T-helper 22 cell (primary cell): ENCODE data around the gene RDH13.
A peak's percentile ranks its signal among the peaks of the same experiment; 100 is the strongest.

Source experiments
- DNase-seq: peaks from one replicate; pipeline ENCODE4 v3.0.0-alpha.2; 2020; ENCODE audit warnings: low read depth

RDH13 gene

GRCh38 chr19:55091955-55092354 lies 29.0 kb upstream of the RDH13 start:
- no peak for DNase-seq

GRCh38 chr19:55091126-55091910 lies 28.4 kb upstream of the RDH13 start:
- DNase-seq: no peak

GRCh38 chr19:55090564-55090963 lies 27.6 kb upstream of the RDH13 start:
- DNase-seq: no peak

- DNase-seq: no peak
These were observed 26.5 kb upstream of the RDH13 start for GRCh38 chr19:55089342-55089944.

- DNase-seq: peak; percentile 49
These were observed 25.8 kb upstream of the RDH13 start for GRCh38 chr19:55088543-55089341.

GRCh38 chr19:55088021-55088451 lies 25.1 kb upstream of the RDH13 start:
- no peak for DNase-seq

- DNase-seq: no peak
These were observed 24.6 kb upstream of the RDH13 start for GRCh38 chr19:55087542-55087901.

GRCh38 chr19:55086730-55087541 lies 24.0 kb upstream of the RDH13 start:
- DNase-seq: peak; percentile 37

GRCh38 chr19:55085923-55086715 lies 23.2 kb upstream of the RDH13 start:
- DNase-seq: no peak

GRCh38 chr19:55084416-55084815 lies 21.5 kb upstream of the RDH13 start:
- DNase-seq: no peak

GRCh38 chr19:55083004-55083850 lies 20.3 kb upstream of the RDH13 start:
- DNase-seq: no peak

GRCh38 chr19:55082020-55082851 lies 19.3 kb upstream of the RDH13 start:
- DNase-seq: no peak

GRCh38 chr19:55081770-55082019 lies 18.7 kb upstream of the RDH13 start:
- DNase-seq: no peak

- DNase-seq: peak; percentile 79
These were observed 18.2 kb upstream of the RDH13 start for GRCh38 chr19:55080968-55081769.

GRCh38 chr19:55080121-55080967 lies 17.4 kb upstream of the RDH13 start:
- DNase-seq: no peak

- no peak for DNase-seq
These were observed 16.6 kb upstream of the RDH13 start for GRCh38 chr19:55079400-55080038.

- DNase-seq: no peak
These were observed 16.0 kb upstream of the RDH13 start for GRCh38 chr19:55078996-55079395.
